ENCODE results near the gene FAAH2.

GRCh38 chrX:57270980-57271379 lies 15.5 kb upstream of the FAAH2 start:
- TF ChIP-seq CTCF (IDR thresholded peaks at IDR 0.05) (no peak), POLR2A (IDR thresholded peaks at IDR 0.05) (no peak)

Measured in thyroid gland (tissue), 4 donors.